NCI-H526 treated with DMSO at 0.1 percent for 48 hours (cell line): ENCODE data around the gene NLRP11.

ENCODE experiments used
- DNase-seq: peaks from one replicate; lab custom pipeline; 2025; lab: John Stamatoyannopoulos, UW

Gene NLRP11

GRCh38 chr19:55831846-55832245 lies at the start of gene NLRP11:
NLRP11 (minus strand) TSS chr19:55831999; CDS start chr19:55818174, 13,825 bp downstream.
- no peak for DNase-seq

- no peak for DNase-seq
Measured at GRCh38 chr19:55877211-55877610, 45.4 kb upstream of the NLRP11 start.

- DNase-seq, result no peak
Measured at GRCh38 chr19:55870736-55871135, 38.9 kb upstream of the NLRP11 start.

GRCh38 chr19:55867101-55867500 lies 35.3 kb upstream of the NLRP11 start:
- no peak for DNase-seq

- no peak for DNase-seq
Measured at GRCh38 chr19:55866521-55866920, 34.7 kb upstream of the NLRP11 start.

GRCh38 chr19:55858969-55859368 lies 27.2 kb upstream of the NLRP11 start:
- no peak for DNase-seq

- no peak for DNase-seq
Measured at GRCh38 chr19:55858401-55858800, 26.6 kb upstream of the NLRP11 start.

GRCh38 chr19:55857974-55858373 lies 26.2 kb upstream of the NLRP11 start:
- no peak for DNase-seq

GRCh38 chr19:55857149-55857548 lies 25.4 kb upstream of the NLRP11 start:
- no peak for DNase-seq

GRCh38 chr19:55855160-55855559 lies 23.4 kb upstream of the NLRP11 start:
- no peak for DNase-seq

- DNase-seq, result no peak
Measured at GRCh38 chr19:55838906-55839305, 7.1 kb upstream of the NLRP11 start.

GRCh38 chr19:55838251-55838650 lies 6.5 kb upstream of the NLRP11 start:
- DNase-seq, result no peak

- no peak for DNase-seq
Measured at GRCh38 chr19:55836340-55836739, 4.5 kb upstream of the NLRP11 start, which contains the start of gene NLRP4. NLRP4 (plus strand) TSS chr19:55836540; CDS start chr19:55852081, 15,541 bp downstream.

- DNase-seq, result peak; percentile 22
Measured at GRCh38 chr19:55832676-55833075, 877 bp upstream of the NLRP11 start.

GRCh38 chr19:55830656-55831055 lies 1.1 kb downstream of the NLRP11 start:
- no peak for DNase-seq

- no peak for DNase-seq
Measured at GRCh38 chr19:55820037-55820436, 11.8 kb downstream of the NLRP11 start.

- no peak for DNase-seq
Measured at GRCh38 chr19:55813906-55814305, 17.9 kb downstream of the NLRP11 start.

GRCh38 chr19:55812449-55812848 lies 19.4 kb downstream of the NLRP11 start:
- no peak for DNase-seq

- no peak for DNase-seq
Measured at GRCh38 chr19:55811340-55811739, 20.5 kb downstream of the NLRP11 start.

- peak; percentile 94 for DNase-seq
Measured at GRCh38 chr19:55809381-55810058, 22.3 kb downstream of the NLRP11 start.

GRCh38 chr19:55802281-55802680 lies 29.5 kb downstream of the NLRP11 start:
- no peak for DNase-seq

GRCh38 chr19:55801416-55801815 lies 30.4 kb downstream of the NLRP11 start:
- no peak for DNase-seq

- DNase-seq, result no peak
Measured at GRCh38 chr19:55795021-55795420, 36.8 kb downstream of the NLRP11 start.

GRCh38 chr19:55781112-55781511 lies 50.7 kb downstream of the NLRP11 start:
- DNase-seq, result no peak
